GM23338 (cell line): ENCODE measurements around the gene CSTPP1.

Experiments
- CTCF ChIP-seq, 2 experiments: fragments of 200-600 bp in 1 of 2; sonication (generic) in 1 of 2; conservative IDR thresholded peaks; 2 replicates each; pipeline versions ENCODE4 v1.5.1 to v1.6.1; 2016 to 2017; ENCODE audit warnings: antibody characterized with exemption in 2 of 2, low read depth in 2 of 2, mild to moderate bottlenecking in 2 of 2, moderate library complexity in 1 of 2
- EZH2 ChIP-seq: fragments of 200-600 bp; sonication (generic); IDR thresholded peaks from one replicate; pipeline ENCODE4 v1.8.0; 2017; ENCODE audit warnings: antibody characterized with exemption, mild to moderate bottlenecking, low read depth; ENCODE audit not compliant: unreplicated experiment
- EZH2phosphoT487 ChIP-seq: fragments of 200-600 bp; sonication (generic); IDR thresholded peaks from one replicate; pipeline ENCODE4 v1.8.1; 2018; ENCODE audit warnings: antibody characterized with exemption; ENCODE audit not compliant: unreplicated experiment
- JUNB ChIP-seq: IDR thresholded peaks from one replicate; pipeline ENCODE4 v1.6.1; 2016; ENCODE audit warnings: antibody characterized with exemption; ENCODE audit not compliant: unreplicated experiment
- POLR2AphosphoS5 ChIP-seq: IDR thresholded peaks from 2 replicates; pipeline ENCODE4 v1.6.1; 2016; ENCODE audit warnings: antibody characterized with exemption, low read depth

- no peak for TF ChIP-seq CTCF (conservative IDR thresholded peaks at IDR 0.05; ENCODE audit: low read depth in 2 of 2)
- no peak for TF ChIP-seq EZH2phosphoT487
- TF ChIP-seq EZH2 = no peak
- TF ChIP-seq POLR2AphosphoS5 = no peak
- no peak for TF ChIP-seq JUNB
Measured at GRCh38 chr11:47136327-47136726, 199.8 kb downstream of the CSTPP1 start.
